Smooth muscle cell (in vitro differentiated cells): ENCODE measurements around the gene FAM13A. TPM values are rescaled to one million over a fixed set of nuclear protein-coding genes. Genes with fewer than 3 reads are reported as not detected.

Experiments
- DNase-seq: peaks from one replicate; lab custom pipeline; 2025; ENCODE audit not compliant: unreplicated experiment; lab: John Stamatoyannopoulos, UW
- H2AFZ ChIP-seq: fragments of 200-600 bp; sonication (generic); 2 replicates; pipeline ENCODE4 v1.6.0; 2016; ENCODE audit warnings: antibody characterized with exemption, low read depth, mild to moderate bottlenecking
- H3F3A ChIP-seq: fragments of 200-600 bp; sonication (generic); 2 replicates; pipeline ENCODE4 v1.6.0; 2017; ENCODE audit warnings: antibody characterized with exemption, low read depth
- H3K27ac ChIP-seq: fragments of 200-600 bp; sonication (generic); 2 replicates; pipeline ENCODE4 v1.5.1; 2016; ENCODE audit warnings: low read depth, mild to moderate bottlenecking
- H3K27me3 ChIP-seq: fragments of 200-600 bp; sonication (generic); 2 replicates; pipeline ENCODE4 v1.6.1; 2016; ENCODE audit warnings: low read depth, mild to moderate bottlenecking
- H3K36me3 ChIP-seq: fragments of 200-600 bp; sonication (generic); 2 replicates; pipeline ENCODE4 v1.5.1; 2016; ENCODE audit warnings: low read depth
- H3K4me1 ChIP-seq: fragments of 200-600 bp; sonication (generic); 2 replicates; pipeline ENCODE4 v1.5.1; 2016; ENCODE audit warnings: low read depth
- H3K4me2 ChIP-seq: fragments of 200-600 bp; sonication (generic); 2 replicates; pipeline ENCODE4 v1.6.0; 2016; ENCODE audit warnings: mild to moderate bottlenecking
- H3K4me3 ChIP-seq: fragments of 200-600 bp; sonication (generic); 2 replicates; pipeline ENCODE4 v1.5.1; 2016; ENCODE audit warnings: mild to moderate bottlenecking
- H3K79me2 ChIP-seq: fragments of 200-600 bp; sonication (generic); 2 replicates; pipeline ENCODE4 v1.6.0; 2016; ENCODE audit warnings: low read depth, mild to moderate bottlenecking
- H3K9ac ChIP-seq: fragments of 200-600 bp; sonication (generic); 2 replicates; pipeline ENCODE4 v1.6.0; 2016; ENCODE audit warnings: low read depth
- H3K9me3 ChIP-seq: fragments of 200-600 bp; sonication (generic); replicated peaks from 2 replicates; pipeline ENCODE4 v1.5.1; 2016; ENCODE audit warnings: low read depth
- H4K20me1 ChIP-seq: fragments of 200-600 bp; sonication (generic); 2 replicates; pipeline ENCODE4 v1.6.0; 2016; ENCODE audit warnings: low read depth
- CTCF ChIP-seq: fragments of 200-600 bp; sonication (generic); IDR thresholded peaks from 2 replicates; pipeline ENCODE4 v1.5.1; 2017; ENCODE audit warnings: borderline replicate concordance, mild to moderate bottlenecking, antibody characterized with exemption; ENCODE audit not compliant: insufficient read depth, poor library complexity, severe bottlenecking
- WGBS: methylation state at CpG from one replicate; pipeline ENCODE4 v1.1.7; 2016; ENCODE audit warnings: low lambda C conversion rate; 5-methylcytosine and 5-hydroxymethylcytosine counted together
- polyA plus RNA-seq: library from polyadenylated mRNA; unstranded; fragments of >200 nt; fragmentation: Nextera tagmentation; extraction: Ambion mirVana; gene quantifications from 2 replicates; pipeline ENCODE4 v1.2.1, GENCODE V29; 2016
- total RNA-seq: library from RNA; depleted of rRNA; stranded (reverse); fragments of >200 nt; gene quantifications from 2 replicates; pipeline ENCODE4 v1.2.3, GENCODE V29; 2014

The FAM13A gene
- total and polyA plus RNA-seq, 2 experiments from 2014 or later = 14.6 to 39.9 TPM

- no peak overlapping the region for H3K4me2 ChIP-seq
- H3K4me1 ChIP-seq = no peaks in the 10 kb centered on the region
- no peak overlapping the region for H3K9ac ChIP-seq
- no peaks in the 10 kb centered on the region for H3K9me3 ChIP-seq
- no peaks in the 10 kb centered on the region for H3K27me3 ChIP-seq
- no peaks in the 10 kb centered on the region for H4K20me1 ChIP-seq
- no peaks in the 10 kb centered on the region for H3F3A ChIP-seq
- no peaks in the 10 kb centered on the region for H3K36me3 ChIP-seq
- H3K27ac ChIP-seq = no peak overlapping the region
- H3K4me3 ChIP-seq = no peak overlapping the region
- DNase-seq = no peak
- H3K79me2 ChIP-seq = no peaks in the 10 kb centered on the region
- 97% methylated on average over 2 of the region's 2 CpGs for WGBS
- no peak overlapping the region for H2AFZ ChIP-seq
- no peak for TF ChIP-seq CTCF
These were observed 94.6 kb downstream of the FAM13A start for GRCh38 chr4:88962396-88962795.

GRCh38 chr4:88960576-88960975 lies 96.4 kb downstream of the FAM13A start:
- Histone ChIP-seq H3K4me2 (no peak overlapping the region), H3K36me3 (no peaks in the 10 kb centered on the region), H3K9ac (no peak overlapping the region), H3K9me3 (no peaks in the 10 kb centered on the region), H3K4me3 (no peak overlapping the region), H3K27me3 (no peaks in the 10 kb centered on the region), H3K27ac (no peak overlapping the region), H3K79me2 (no peaks in the 10 kb centered on the region), H2AFZ (no peak overlapping the region), H3F3A (no peaks in the 10 kb centered on the region), H3K4me1 (no peaks in the 10 kb centered on the region), H4K20me1 (no peaks in the 10 kb centered on the region)
- DNase-seq = no peak
- 65% methylated on average over 1 of the region's 1 CpG for WGBS
- no peak for TF ChIP-seq CTCF

GRCh38 chr4:88958080-88958479 lies 98.9 kb downstream of the FAM13A start:
- no peak for DNase-seq
- Histone ChIP-seq H3K9ac (no peak overlapping the region), H3K27me3 (no peaks in the 10 kb centered on the region), H3K79me2 (no peaks in the 10 kb centered on the region), H3K27ac (no peak overlapping the region), H3K4me1 (no peaks in the 10 kb centered on the region), H3K9me3 (no peaks in the 10 kb centered on the region), H3K4me2 (no peak overlapping the region), H3K36me3 (no peaks in the 10 kb centered on the region), H3F3A (no peaks in the 10 kb centered on the region), H3K4me3 (no peak overlapping the region), H2AFZ (no peak overlapping the region), H4K20me1 (no peaks in the 10 kb centered on the region)
- WGBS = 84% methylated on average over 3 of the region's 3 CpGs
- TF ChIP-seq CTCF = no peak

- Histone ChIP-seq H3K79me2 (no peaks in the 10 kb centered on the region), H3K36me3 (no peaks in the 10 kb centered on the region), H3K4me1 (no peaks in the 10 kb centered on the region), H3F3A (no peaks in the 10 kb centered on the region), H3K4me2 (no peak overlapping the region), H4K20me1 (no peaks in the 10 kb centered on the region), H3K9ac (no peak overlapping the region), H2AFZ (no peak overlapping the region), H3K27me3 (no peaks in the 10 kb centered on the region), H3K27ac (no peak overlapping the region), H3K9me3 (no peaks in the 10 kb centered on the region), H3K4me3 (no peak overlapping the region)
- no peak for DNase-seq
- 85% methylated on average over 2 of the region's 2 CpGs for WGBS
- no peak for TF ChIP-seq CTCF
These were observed 99.4 kb downstream of the FAM13A start for GRCh38 chr4:88957570-88957969.
